Smooth muscle cell (in vitro differentiated cells): ENCODE measurements around the gene ZFP62. TPM values are rescaled to one million over a fixed set of nuclear protein-coding genes. Genes with fewer than 3 reads are reported as not detected.

ENCODE experiments used
- DNase-seq: peaks from one replicate; lab custom pipeline; 2025; ENCODE audit not compliant: unreplicated experiment; lab: John Stamatoyannopoulos, UW
- H2AFZ ChIP-seq: fragments of 200-600 bp; sonication (generic); 2 replicates; pipeline ENCODE4 v1.6.0; 2016; ENCODE audit warnings: antibody characterized with exemption, low read depth, mild to moderate bottlenecking
- H3F3A ChIP-seq: fragments of 200-600 bp; sonication (generic); 2 replicates; pipeline ENCODE4 v1.6.0; 2017; ENCODE audit warnings: antibody characterized with exemption, low read depth
- H3K27ac ChIP-seq: fragments of 200-600 bp; sonication (generic); 2 replicates; pipeline ENCODE4 v1.5.1; 2016; ENCODE audit warnings: low read depth, mild to moderate bottlenecking
- H3K27me3 ChIP-seq: fragments of 200-600 bp; sonication (generic); 2 replicates; pipeline ENCODE4 v1.6.1; 2016; ENCODE audit warnings: low read depth, mild to moderate bottlenecking
- H3K36me3 ChIP-seq: fragments of 200-600 bp; sonication (generic); 2 replicates; pipeline ENCODE4 v1.5.1; 2016; ENCODE audit warnings: low read depth
- H3K4me1 ChIP-seq: fragments of 200-600 bp; sonication (generic); 2 replicates; pipeline ENCODE4 v1.5.1; 2016; ENCODE audit warnings: low read depth
- H3K4me2 ChIP-seq: fragments of 200-600 bp; sonication (generic); 2 replicates; pipeline ENCODE4 v1.6.0; 2016; ENCODE audit warnings: mild to moderate bottlenecking
- H3K4me3 ChIP-seq: fragments of 200-600 bp; sonication (generic); 2 replicates; pipeline ENCODE4 v1.5.1; 2016; ENCODE audit warnings: mild to moderate bottlenecking
- H3K79me2 ChIP-seq: fragments of 200-600 bp; sonication (generic); 2 replicates; pipeline ENCODE4 v1.6.0; 2016; ENCODE audit warnings: low read depth, mild to moderate bottlenecking
- H3K9ac ChIP-seq: fragments of 200-600 bp; sonication (generic); 2 replicates; pipeline ENCODE4 v1.6.0; 2016; ENCODE audit warnings: low read depth
- H3K9me3 ChIP-seq: fragments of 200-600 bp; sonication (generic); replicated peaks from 2 replicates; pipeline ENCODE4 v1.5.1; 2016; ENCODE audit warnings: low read depth
- H4K20me1 ChIP-seq: fragments of 200-600 bp; sonication (generic); 2 replicates; pipeline ENCODE4 v1.6.0; 2016; ENCODE audit warnings: low read depth
- CTCF ChIP-seq: fragments of 200-600 bp; sonication (generic); IDR thresholded peaks from 2 replicates; pipeline ENCODE4 v1.5.1; 2017; ENCODE audit warnings: borderline replicate concordance, mild to moderate bottlenecking, antibody characterized with exemption; ENCODE audit not compliant: insufficient read depth, poor library complexity, severe bottlenecking
- WGBS: methylation state at CpG from one replicate; pipeline ENCODE4 v1.1.7; 2016; ENCODE audit warnings: low lambda C conversion rate; 5-methylcytosine and 5-hydroxymethylcytosine counted together
- polyA plus RNA-seq: library from polyadenylated mRNA; unstranded; fragments of >200 nt; fragmentation: Nextera tagmentation; extraction: Ambion mirVana; gene quantifications from 2 replicates; pipeline ENCODE4 v1.2.1, GENCODE V29; 2016
- total RNA-seq: library from RNA; depleted of rRNA; stranded (reverse); fragments of >200 nt; gene quantifications from 2 replicates; pipeline ENCODE4 v1.2.3, GENCODE V29; 2014

Gene ZFP62
- total and polyA plus RNA-seq, 2 experiments from 2014 or later, result 6.4 to 9.2 TPM

GRCh38 chr5:180817893-180818674 is 43.0 kb downstream of the ZFP62 start:
- WGBS, result 84% methylated on average over 13 of the region's 13 CpGs
- Histone ChIP-seq H3F3A (no peaks in the 10 kb centered on the region), H3K4me1 (peaks cover 10% of the 10 kb centered on the region), H3K4me3 (no peak overlapping the region), H2AFZ (no peak overlapping the region), H3K27me3 (no peaks in the 10 kb centered on the region), H3K9me3 (no peaks in the 10 kb centered on the region), H3K36me3 (no peaks in the 10 kb centered on the region), H3K79me2 (no peaks in the 10 kb centered on the region), H3K4me2 (no peak overlapping the region), H4K20me1 (no peaks in the 10 kb centered on the region), H3K9ac (no peak overlapping the region), H3K27ac (no peak overlapping the region)
- no peak for TF ChIP-seq CTCF
- DNase-seq, result no peak

GRCh38 chr5:180816608-180817534 is 44.2 kb downstream of the ZFP62 start:
- peak overlapping the region; percentile 56 for H2AFZ ChIP-seq
- peak overlapping the region; percentile 40 for H3K4me2 ChIP-seq
- 61% methylated on average over 13 of the region's 13 CpGs for WGBS
- no peak for TF ChIP-seq CTCF
- H3K27me3 ChIP-seq, result no peaks in the 10 kb centered on the region
- no peaks in the 10 kb centered on the region for H4K20me1 ChIP-seq
- H3K9me3 ChIP-seq, result no peaks in the 10 kb centered on the region
- H3K4me1 ChIP-seq, result peaks cover 10% of the 10 kb centered on the region
- no peaks in the 10 kb centered on the region for H3F3A ChIP-seq
- no peak overlapping the region for H3K9ac ChIP-seq
- H3K79me2 ChIP-seq, result no peaks in the 10 kb centered on the region
- no peak overlapping the region for H3K4me3 ChIP-seq
- peak overlapping the region; percentile 21 for H3K27ac ChIP-seq
- no peaks in the 10 kb centered on the region for H3K36me3 ChIP-seq
- DNase-seq, result no peak

GRCh38 chr5:180815293-180815917 is 45.7 kb downstream of the ZFP62 start:
- H3K9me3 ChIP-seq, result no peaks in the 10 kb centered on the region
- H3F3A ChIP-seq, result no peaks in the 10 kb centered on the region
- no peak overlapping the region for H3K27ac ChIP-seq
- no peak overlapping the region for H3K4me3 ChIP-seq
- no peaks in the 10 kb centered on the region for H3K79me2 ChIP-seq
- H4K20me1 ChIP-seq, result no peaks in the 10 kb centered on the region
- H3K4me1 ChIP-seq, result peaks cover 19% of the 10 kb centered on the region
- H2AFZ ChIP-seq, result no peak overlapping the region
- 81% methylated on average over 9 of the region's 9 CpGs for WGBS
- no peak overlapping the region for H3K9ac ChIP-seq
- no peaks in the 10 kb centered on the region for H3K36me3 ChIP-seq
- no peak for DNase-seq
- no peak for TF ChIP-seq CTCF
- H3K27me3 ChIP-seq, result no peaks in the 10 kb centered on the region
- no peak overlapping the region for H3K4me2 ChIP-seq
